ENCODE data around the gene CEACAM7. TPM values are rescaled to one million over a fixed set of nuclear protein-coding genes. Genes with fewer than 3 reads are reported as not detected.

The CEACAM7 gene
- total RNA-seq, 1 donor from 2014 or later: not detected

DNA sequence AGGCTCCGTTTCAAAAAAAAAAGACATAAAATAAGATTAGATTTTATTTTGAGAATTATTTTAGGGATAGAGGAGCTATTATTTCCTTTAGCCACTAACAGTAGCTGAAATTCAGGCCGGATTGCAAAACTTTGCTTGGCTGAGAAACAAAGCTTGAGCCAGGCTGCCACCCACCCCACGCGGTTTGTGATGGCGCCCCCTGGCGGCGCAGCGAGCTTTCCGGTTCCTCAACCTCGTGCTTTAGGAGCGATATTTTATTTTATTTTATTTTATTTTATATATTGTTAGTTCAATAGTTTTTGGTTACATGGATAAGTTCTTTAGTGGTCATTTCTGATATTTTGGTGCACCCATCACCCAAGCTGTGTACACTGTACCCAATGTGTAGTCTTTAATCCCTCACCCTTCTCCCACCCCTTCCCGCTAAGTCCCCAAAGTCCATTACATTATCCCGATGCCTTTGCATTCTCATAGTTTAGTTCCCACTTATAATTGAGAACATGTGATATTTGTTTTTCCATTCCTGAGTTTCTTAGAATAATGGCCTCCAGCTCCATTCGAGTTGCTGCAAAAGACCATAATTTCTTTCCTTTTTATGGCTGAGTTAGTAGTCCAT lies 41.4 kb downstream of the CEACAM7 start:
- Mint-ChIP-seq H3K36me3 (ENCODE audit: low read depth) (no peaks in the 10 kb centered on the region), H3K27ac (no peak overlapping the region), H3K4me1 (no peaks in the 10 kb centered on the region), H3K9me3 (no peaks in the 10 kb centered on the region), H3K27me3 (peaks cover 42% of the 10 kb centered on the region), H3K4me3 (no peak overlapping the region)
- DNase-seq: no peak
- ChIA-PET CTCF (interaction anchor here (0.6 to 1.5 kb wide), 3 partner anchors 10 to 99 kb away, joined by 3 to 8 read pairs (median 4); no protein-coding TSS in a partner anchor), POLR2A (no interaction called here)
- intact Hi-C loops (cut with micrococcal nuclease): no loop called here
- TF ChIP-seq CTCF (IDR thresholded peaks at IDR 0.05): no peak
- ATAC-seq (ENCODE audit: low read depth): no peak

GRCh38 chr19:41641879-41642485 lies 46.1 kb downstream of the CEACAM7 start:
- Mint-ChIP-seq H3K4me3 (no peak overlapping the region), H3K9me3 (peaks cover 2% of the 10 kb centered on the region), H3K27me3 (peaks cover 40% of the 10 kb centered on the region), H3K36me3 (ENCODE audit: low read depth) (no peaks in the 10 kb centered on the region), H3K4me1 (no peaks in the 10 kb centered on the region), H3K27ac (no peak overlapping the region)
- intact Hi-C loops (cut with micrococcal nuclease): loop anchor here (5.0 kb wide), 3 partner anchors 50 to 180 kb away; no protein-coding TSS in a partner anchor
- peak; percentile 94 for TF ChIP-seq CTCF (IDR thresholded peaks at IDR 0.05)
- ChIA-PET POLR2A (no interaction called here), CTCF (interaction anchor here (0.8 to 2.9 kb wide), 17 partner anchors 9 to 196 kb away, joined by 3 to 18 read pairs (median 4); no protein-coding TSS in a partner anchor)
- ATAC-seq (ENCODE audit: low read depth): no peak
- no peak for DNase-seq

DNA sequence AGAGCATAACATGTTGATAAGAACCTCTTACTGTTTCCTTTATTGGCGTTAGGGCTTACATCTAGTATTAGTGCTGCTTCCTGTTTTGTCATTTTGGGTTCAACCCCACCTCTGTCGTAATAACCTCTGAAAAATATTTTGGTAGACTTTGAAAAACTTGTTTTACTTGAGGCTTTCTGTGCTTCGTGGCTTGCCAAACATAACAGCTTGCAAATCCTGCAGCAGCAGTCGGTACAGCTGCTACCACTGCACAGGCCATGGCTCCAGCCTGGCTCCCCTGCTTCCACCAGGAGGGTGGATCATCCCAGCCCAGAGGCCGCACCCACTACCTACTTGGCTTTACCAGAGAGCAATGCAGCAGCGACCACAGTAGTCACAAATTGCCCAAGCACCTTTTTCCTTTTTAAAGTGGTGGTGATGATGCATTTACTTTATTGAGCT lies 49.4 kb downstream of the CEACAM7 start:
- ATAC-seq (ENCODE audit: low read depth) (no peak), DNase-seq (no peak)
- TF ChIP-seq CTCF (IDR thresholded peaks at IDR 0.05): no peak
- CTCF ChIA-PET: interaction anchor here (2.7 kb wide), 1 partner anchor 8 kb away, joined by 8 read pairs; no protein-coding TSS in a partner anchor
- peaks cover 55% of the 10 kb centered on the region for H3K27me3 Mint-ChIP-seq
- H3K36me3 Mint-ChIP-seq (ENCODE audit: low read depth): no peaks in the 10 kb centered on the region
- H3K27ac Mint-ChIP-seq: no peak overlapping the region
- POLR2A ChIA-PET: no interaction called here
- no peaks in the 10 kb centered on the region for H3K4me1 Mint-ChIP-seq
- H3K9me3 Mint-ChIP-seq: peaks cover 5% of the 10 kb centered on the region
- no peak overlapping the region for H3K4me3 Mint-ChIP-seq
- intact Hi-C loops (cut with micrococcal nuclease): no loop called here

DNA sequence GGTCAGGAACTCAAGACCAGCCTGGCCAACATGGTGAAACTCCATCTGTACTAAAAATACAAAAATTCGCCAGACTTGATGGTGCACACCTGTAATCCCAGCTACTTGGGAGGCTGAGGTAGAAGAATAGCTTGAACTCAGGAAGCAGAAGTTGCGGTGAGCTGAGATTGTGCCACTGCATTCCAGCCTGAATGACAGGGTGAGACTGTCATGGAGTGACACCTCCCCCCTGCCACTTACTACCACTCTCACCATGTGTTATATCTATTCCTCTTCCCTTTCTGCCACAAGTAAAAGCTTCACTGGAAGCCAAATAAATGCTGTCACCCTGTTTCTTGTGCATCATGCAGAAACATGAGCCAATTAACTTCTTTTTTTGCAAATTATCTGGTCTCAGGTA lies 50.6 kb downstream of the CEACAM7 start:
- Mint-ChIP-seq H3K27me3 (peaks cover 61% of the 10 kb centered on the region), H3K36me3 (ENCODE audit: low read depth) (no peaks in the 10 kb centered on the region)
- CTCF ChIA-PET: interaction anchor here (2.7 kb wide), 1 partner anchor 9 kb away, joined by 8 read pairs; no protein-coding TSS in a partner anchor

More for the DNA sequence above, 50.6 kb downstream of the CEACAM7 start:
- POLR2A ChIA-PET: no interaction called here
- Mint-ChIP-seq H3K4me3 (no peak overlapping the region), H3K4me1 (no peaks in the 10 kb centered on the region), H3K9me3 (peaks cover 9% of the 10 kb centered on the region), H3K27ac (no peak overlapping the region)
- DNase-seq: no peak
- no peak for TF ChIP-seq CTCF (IDR thresholded peaks at IDR 0.05)
- no peak for ATAC-seq (ENCODE audit: low read depth)
- intact Hi-C loops (cut with micrococcal nuclease): no loop called here
